HG03442 (cell line): ENCODE data around the gene PLXNA4.

Experiments used
- ATAC-seq: cut with Tn5 transposase; IDR thresholded peaks from one replicate; pipeline ENCODE4 v1.9.1; 2021; ENCODE audit warnings: mild to moderate bottlenecking, moderate library complexity; ENCODE audit not compliant: unreplicated experiment

PLXNA4 gene

DNA sequence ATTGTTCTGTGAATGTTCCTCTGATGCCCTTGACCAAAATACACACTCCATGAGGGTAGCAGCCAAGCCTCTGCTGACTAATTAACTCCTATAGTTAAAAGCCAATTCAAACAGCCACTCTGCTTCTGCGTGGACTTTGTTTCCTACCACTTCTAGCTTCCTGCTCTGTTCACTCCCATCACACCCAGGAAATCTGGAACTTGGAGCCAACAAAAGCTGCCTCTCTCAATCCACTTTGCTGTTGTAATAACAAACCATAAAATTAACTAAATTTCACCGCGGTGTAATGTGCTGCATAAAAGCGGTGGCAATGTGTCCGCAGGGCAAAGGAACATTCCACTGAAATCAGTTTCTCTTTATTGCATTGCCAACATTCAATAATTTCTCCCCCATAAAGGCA is 239.5 kb downstream of the PLXNA4 start:
- ATAC-seq = no peak

DNA sequence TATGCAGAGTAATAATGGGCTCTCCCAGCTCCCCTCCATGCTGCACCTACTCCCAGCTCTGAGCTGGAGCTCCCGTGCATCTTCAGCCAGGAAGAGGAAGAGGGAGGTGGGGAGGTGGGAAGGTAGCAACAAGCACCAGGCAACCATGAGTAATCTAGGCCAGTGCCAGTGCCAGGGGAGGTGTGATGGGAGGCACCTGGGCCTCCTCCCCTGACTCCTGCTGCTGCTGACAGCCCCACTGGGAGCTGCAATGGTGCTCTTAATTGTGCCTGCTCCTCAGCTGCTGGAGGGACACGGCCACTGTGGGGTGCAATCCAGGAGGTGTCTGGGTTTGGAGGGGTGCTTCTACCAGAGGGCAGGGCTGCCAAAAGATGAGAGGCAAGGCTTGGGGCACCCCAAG is 243.0 kb downstream of the PLXNA4 start:
- ATAC-seq = no peak

DNA sequence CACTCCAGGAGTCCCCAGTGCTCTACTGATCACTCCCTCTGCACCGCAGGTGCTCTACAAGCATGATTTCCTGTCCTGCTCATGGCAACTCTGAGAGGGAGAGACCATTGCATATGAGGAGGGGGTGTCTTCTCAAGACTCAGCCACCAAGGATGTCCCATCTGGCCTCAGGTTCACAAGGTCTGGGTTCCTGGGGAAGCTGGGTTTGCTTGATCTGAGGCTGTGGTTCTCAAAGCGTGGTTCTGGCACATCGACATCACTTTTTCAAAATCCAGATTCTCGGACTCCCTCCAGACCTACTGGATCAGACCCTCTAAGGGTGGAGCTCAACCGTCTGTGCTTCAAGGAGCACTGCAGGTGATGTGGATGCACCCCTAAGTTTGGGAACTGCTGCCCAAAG is 247.5 kb downstream of the PLXNA4 start:
- ATAC-seq = no peak

DNA sequence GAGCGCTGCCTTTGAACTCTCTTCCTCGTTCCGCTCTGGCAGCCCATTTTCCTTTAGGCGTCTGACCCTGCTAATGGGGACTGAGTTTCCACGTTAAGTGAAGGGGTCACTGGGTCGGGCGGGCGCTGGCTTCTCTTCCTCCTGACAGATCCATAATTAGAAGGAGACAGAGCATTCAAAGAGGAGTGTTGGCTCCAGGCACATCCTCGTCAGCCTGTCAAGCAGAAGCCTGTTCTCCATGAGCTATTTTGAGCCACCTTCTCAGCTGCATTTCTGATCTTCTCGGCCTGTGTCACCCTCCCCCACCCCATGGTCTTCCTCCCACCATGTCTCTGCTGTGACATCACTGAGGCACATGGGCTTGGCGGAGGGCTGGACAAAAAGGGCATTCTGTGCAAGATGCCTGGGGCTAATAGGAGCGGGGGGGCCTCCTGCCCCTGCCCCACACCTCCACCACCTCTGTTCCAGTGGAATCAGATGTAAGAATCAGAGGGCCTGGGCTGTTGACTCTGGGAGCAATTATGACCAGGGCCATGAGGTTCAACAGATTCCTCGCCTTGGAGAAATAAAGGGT is 248.1 kb downstream of the PLXNA4 start:
- no peak for ATAC-seq

DNA sequence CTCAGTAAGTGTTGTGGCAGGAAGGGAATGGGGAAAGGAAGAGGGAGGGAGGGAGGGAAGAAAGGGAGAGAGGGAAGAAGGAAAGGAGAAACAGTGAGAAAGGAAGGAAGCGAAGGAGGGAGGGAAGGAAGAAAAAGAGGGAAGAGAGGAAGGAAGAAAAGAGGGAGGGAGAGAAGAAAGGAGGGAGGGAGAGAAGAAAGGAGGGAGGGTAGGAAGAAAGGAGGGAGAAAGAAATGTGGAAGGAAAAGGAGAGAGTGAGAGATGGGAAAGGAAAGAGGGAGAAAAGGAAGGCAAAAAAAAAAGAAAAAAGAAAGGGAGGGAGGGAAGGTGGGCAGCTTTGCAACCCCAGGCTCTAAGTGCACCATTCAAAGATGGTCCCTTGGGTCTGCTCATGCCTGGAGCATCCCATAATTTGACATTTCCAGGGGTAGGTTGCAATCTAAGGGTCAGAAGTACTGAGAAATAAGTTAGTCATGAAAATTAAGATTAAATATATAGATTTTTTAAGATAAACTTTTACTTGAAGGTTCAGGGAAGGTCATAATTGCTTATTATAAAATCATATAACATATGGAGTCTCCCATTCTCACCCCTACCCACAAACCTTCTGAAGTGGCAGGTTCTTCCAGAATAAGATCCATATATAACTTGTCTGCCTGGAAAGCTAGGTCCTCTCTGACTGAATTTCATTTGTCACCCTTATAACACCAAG is 249.2 kb downstream of the PLXNA4 start:
- no peak for ATAC-seq

DNA sequence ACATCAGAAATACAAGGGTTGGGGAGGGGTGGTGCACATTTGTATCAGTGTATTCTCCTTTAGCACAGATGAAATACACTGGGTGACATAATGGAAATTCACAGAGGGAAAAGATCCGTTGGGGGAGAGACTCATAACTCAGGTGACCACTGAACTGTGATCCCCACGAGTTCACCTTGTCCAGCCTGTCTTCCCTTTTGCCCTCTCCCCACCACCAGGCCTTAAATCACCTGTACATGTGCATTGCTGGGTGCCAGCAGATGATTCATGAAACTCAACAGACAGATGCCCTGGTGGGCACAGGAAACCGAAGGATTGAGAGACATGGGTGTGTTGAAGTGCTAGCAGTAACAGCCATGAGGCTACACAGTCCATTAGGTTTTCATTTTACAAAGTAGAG is 253.3 kb downstream of the PLXNA4 start:
- no peak for ATAC-seq

DNA sequence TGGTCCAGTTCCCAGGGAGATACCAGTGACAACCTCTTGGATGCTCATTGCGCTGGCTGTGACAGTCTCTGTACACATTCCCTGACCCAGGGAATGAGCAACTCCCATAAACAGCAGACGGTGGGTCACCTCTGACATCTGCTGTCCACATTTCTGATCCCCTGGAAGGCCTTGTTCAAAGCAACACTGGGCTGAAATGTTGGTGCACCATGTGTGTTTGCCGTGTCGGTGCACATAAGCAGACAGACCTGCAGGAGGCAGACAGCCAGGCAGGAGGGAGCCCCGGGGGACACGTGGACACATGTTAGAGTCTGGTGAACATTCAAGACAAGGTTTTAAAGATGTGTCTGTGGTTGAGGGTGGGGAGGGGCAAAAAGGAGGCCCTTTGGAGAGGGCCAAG is 254.9 kb downstream of the PLXNA4 start:
- ATAC-seq = no peak

DNA sequence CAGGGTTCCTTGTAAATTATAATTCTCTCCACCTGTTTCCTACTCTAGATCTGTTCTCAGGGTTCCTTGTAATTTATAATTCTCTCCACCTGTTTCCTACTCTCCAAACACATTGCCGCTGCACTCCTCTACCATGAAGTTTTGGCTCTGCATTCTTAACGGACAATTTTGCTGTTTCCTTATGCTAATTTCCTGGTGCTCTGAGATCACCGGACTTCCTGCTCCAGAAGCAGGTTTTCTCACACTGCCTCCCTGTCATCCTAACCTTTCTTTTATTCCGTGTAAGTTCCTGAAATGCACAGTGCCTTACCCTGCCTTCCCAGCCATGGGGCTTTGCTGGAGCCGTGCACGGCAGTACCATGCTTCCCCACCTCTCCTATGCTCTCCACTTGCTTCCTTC is 256.8 kb downstream of the PLXNA4 start:
- no peak for ATAC-seq

DNA sequence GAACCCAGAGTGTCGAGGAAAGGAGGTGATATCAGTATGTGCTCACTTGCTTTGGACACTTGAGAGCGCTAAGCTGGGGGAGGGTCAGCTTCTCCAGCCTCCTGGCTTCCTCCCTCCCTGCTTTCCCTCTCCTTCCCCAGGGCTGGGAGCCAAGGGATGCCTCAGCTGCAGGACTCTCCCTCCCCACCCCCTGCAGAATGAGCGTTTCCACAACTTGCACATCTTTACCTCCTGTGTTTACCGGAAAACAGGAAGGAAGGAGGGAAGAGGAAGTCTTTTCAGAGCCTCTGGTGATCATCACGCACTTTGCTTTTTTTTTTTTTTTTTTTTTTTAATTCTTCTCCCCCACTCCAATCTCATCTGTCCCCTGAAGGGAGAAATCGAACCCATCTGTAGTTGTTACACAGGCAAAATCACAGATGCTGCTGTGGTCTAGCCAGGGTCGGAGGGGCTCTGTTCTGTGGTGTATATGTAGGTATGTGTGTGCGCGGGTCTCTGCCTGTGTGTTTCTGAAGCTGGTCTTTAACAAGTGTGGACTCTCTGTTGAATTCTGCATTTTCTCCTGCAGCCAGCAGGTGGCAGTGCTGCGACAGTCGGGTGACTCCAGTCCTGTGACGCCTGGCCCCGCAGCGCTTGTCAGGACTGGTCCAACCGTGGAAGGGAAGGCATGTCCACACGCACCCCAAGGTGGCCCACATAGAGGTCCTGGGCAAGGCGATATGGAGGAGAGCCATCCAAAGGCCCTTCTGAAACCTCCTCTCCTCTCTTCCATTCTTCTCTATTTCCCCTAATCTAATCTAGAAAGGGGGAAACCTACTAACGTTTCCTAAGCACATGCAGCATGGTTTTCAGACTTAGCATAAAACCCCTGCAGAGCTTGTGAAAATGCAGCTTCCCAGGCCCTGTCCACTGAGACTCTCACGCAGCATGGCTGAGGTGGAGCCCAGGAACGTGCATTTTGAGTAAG is 257.6 kb downstream of the PLXNA4 start:
- ATAC-seq = peak; percentile 86

DNA sequence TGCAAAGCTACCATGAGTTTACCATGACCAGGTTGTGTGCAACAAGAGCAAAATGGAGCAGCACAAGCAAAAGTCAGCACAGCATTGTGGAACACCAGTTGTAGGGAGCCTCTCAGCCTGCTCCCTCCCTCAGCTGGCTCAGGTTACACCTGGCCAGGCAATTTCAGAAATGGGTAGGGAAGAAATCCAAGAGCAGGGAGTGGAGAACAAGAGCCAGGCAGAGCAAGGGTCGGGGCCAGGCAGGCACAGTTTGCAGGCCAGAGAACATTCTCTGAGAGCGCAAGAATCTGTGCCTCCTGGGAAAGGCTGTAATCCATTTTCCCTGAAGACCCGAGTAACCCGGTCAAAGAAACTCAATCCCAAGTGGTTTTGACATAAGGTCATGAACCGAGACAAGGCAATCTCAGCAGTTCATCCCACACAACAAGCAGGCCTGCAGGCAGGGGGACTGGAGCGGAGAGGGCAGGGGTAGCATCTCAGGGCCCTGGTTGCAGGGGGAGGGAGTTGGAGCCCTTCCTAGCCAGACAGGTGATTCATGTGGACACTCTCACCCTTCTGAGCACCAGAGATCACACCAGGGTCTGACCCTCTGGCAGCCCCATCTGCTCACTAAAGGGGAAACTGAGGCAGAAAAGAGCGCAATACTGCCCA is 258.4 kb downstream of the PLXNA4 start:
- ATAC-seq = no peak

DNA sequence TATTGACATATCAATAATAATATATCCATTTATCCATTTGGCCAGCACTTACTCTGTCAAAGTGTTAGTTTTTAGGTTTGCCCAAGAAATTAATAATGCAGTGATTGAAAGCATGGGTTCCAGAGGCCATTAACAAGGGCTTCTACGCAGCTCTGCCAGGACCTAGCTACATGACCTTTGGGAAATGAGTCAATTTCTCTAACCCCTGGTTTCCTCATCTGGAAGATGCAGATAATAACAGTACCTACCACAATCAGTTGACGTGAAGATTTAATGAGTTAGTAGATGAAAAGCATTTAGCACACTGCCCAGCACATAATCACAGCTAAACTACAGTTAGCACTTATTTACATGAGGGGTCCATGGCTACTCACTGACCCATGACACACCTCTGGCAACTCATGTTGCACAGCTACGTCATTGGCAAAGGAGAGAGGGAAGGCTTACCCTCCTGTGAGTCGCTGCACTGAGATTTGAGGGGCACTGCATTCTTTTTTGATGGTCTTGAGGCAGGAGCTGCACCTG is 263.7 kb downstream of the PLXNA4 start:
- no peak for ATAC-seq

DNA sequence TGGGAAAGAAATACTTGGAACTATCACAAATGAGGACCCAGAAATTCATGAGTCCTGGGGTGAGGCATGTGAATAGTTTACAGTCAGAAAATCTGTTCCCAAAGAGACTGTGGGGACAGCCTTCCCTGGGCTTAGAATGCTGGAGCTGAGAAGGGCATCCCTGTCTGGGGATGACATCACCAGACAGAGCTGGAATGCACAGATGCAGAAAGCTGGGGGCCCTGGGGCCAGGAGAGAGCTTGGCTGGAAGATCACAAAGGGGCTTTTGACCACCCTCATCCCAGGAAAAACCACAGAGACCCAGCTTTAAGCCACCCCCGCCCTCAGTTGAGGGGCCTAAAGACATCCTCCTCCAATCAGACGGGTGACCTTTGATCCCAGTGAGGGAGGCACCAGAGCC is 264.5 kb downstream of the PLXNA4 start:
- ATAC-seq = no peak

DNA sequence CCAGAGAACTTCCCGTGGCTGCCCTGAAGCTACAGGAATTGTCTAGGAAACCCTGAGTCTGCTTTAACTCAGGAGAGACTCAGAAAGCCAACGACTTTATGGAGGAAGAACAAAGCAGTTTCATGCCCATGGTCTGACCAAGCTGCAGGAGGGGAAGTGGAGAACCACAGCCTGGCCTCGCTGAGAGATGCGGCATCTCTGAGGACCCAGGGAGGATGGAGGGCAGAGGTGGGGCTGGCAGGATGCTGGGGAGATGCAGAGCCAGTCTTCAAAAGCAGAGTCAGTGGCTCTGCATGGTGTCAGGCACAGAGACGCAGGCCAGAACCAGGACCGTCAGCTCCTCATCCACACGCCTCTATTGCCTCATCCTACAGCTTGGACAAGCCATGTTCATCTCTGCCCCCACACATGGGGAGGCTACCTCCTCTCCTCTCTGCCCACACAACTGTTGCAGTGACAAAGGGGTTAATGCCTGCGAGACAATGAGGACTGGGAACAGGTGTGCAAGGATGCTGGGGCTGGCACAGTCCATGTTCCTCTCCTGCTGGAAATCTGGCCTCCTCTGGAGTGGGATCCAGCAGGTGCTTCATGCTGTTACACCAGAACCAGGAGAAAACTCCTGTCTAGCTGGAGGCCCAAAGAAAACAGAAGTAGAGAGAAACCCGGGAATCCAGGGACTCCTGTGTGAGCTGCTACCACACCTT is 267.0 kb downstream of the PLXNA4 start:
- no peak for ATAC-seq

DNA sequence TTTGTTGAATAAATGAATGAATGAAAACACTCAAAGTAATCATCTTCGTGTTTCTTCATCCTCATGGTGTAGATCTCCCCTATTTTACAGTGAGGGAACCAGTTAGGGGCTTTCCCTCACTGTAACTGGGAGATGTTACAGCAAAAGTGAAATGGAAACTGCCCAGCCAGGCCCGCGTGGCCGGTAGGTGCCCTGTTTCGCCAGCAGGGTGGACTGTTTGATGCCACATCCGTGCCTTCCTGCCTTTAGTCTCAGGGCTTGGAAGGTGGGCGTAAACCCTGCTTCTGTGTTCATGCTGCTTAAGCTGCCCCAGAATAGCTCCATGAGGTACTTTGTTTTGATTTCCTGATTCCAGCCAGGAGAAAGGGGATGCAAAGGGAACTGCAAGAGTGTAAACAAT is 268.8 kb downstream of the PLXNA4 start:
- ATAC-seq = no peak

DNA sequence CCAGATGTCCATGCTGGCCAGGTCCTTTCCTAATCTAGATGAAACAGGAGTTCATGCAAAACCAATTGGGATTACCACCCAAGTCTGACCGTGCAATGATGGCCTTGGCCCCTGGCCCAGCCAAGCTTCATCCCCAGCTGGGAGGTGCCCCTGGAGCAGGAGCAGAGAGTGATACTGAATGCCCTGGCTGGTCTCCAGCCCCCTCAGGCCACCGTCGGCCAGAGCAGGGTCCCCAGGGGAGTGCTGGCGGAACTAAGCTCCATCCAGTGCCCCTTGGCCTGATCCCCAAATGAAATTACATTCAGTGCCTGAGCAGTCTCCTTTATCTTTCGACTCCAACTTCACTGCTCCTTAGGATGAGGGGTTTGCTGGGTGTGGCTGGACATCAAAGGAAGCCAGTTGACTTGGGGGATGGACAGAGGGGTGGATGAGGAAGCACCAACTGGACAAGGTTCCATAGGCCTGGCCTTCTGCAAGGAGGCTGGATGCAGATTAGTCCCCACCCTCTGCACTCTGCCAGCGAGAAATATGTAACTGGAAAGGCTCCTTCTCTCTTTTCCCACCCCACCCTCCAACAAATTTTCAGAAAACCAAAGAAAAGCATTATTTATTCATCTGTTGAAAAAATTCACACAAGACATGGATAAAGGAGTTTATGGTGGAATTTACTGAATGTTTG is 275.5 kb downstream of the PLXNA4 start:
- ATAC-seq = no peak

DNA sequence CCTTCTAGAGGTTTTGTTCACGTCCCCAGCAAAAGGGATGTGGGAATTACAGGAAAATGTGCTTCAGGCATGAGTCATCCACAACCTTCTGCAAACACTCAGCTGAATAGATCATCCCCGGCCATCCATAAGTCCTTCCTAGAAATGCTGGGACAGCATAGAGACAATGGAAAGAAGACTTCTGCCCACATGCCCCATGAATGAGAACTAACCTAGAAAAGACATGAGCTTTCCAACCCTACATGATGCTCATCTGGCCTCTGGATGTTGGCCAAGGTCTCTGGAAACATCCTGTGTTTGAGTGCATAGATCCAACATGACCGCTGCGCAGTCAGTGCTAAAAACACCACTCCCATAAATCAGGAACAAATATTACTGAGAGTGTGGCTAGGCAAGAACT is 277.5 kb downstream of the PLXNA4 start:
- ATAC-seq = no peak

DNA sequence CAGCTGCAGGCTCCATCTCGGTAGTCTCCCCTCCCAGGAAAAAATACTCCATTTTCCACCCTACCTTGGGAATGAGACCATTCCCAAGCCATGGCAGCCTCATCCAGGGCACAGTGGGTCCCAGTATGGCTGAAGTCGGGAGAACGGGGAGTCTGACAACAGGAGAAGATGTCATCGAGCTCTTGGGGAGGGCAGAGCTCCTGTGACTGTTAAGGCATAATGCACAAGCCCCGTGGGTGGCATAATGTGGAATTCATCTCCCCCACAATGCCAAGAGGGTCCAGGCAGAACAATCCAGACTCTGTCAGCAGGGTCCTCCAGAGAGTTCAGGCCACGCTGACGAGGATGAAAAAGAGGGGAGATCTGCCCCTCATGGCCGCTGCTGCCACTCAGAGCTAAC is 279.4 kb downstream of the PLXNA4 start:
- ATAC-seq = no peak

DNA sequence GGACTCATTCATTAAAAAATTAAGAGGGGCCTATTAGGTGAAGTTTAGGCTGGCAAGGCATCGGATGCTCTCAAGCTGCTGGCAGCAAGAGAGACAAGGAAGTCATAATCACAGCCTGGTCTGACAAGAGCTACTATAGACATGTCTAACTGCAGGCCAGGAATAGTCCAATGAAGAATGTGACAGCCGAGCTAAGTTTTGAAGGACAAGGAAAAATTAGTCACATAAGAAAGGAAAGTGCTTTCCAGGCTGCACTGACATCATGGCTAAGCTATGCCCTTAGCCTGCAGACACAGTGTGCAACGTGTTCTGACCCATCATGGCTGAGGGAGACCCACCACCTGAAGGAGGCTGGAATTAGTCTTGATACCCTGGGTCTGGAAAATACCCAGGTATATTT is 281.1 kb downstream of the PLXNA4 start:
- no peak for ATAC-seq

DNA sequence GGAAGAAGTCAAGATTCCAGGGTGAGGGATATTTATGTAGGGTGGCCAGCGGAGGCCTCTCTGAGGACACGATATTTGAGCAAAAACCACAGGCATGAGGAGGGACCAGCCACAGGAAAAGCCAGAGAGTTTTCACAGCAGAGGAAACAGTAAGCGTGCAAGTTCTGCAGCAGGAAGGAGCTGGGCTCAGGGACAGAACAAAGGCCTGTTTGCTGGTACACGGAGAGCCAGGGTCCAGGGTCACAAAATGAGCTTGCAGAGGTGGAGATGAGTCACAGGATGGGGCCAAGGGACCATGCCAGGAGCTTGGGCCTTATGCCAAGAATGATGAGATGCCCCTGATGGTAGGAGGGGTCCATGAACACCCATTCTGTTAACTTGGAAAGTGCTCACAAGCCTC is 283.5 kb downstream of the PLXNA4 start:
- no peak for ATAC-seq

DNA sequence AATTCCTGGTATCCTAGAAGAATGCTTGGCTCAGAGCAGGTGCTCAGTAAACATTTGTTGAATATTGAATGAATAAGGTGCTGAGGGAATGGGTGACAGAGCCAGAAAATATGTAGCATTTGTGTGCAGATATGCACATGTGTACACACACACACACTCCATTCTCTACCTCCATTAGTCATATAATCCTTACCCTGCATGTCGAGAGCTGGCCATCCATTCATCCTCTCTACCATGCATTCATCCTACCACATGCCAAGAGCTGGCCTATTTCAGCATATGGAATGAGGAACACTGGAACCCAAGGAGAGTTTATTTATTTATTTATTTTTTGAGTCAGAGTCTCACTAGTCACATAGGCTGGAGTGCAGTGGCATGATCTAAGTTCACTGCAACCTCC is 284.8 kb downstream of the PLXNA4 start:
- no peak for ATAC-seq
